Panc1 (cell line): Measurements from ENCODE around the gene CUX1. TPM values are rescaled to one million over a fixed set of nuclear protein-coding genes. Genes with fewer than 3 reads are reported as not detected.

ENCODE experiments used
- ATAC-seq: fragments of 200-7000 bp; cut with Tn5 transposase; 2 replicates; pipeline ENCODE4 v1.9.1; 2020; ENCODE audit warnings: mild to moderate bottlenecking, moderate library complexity
- BruUV-seq: library from RNA; stranded (reverse); fragments of 400-500 nt; replicated peaks from 2 replicates; lab custom pipeline; 2021; lab: Mats Ljungman, UMichigan
- CTCF ChIA-PET: fragments of 300-600 bp; sonication (Branson Sonifier 250); formaldehyde crosslinking; loops from one replicate; lab custom pipeline; 2022; ENCODE audit warnings: antibody characterized with exemption; lab: Charles Lee
- POLR2A ChIA-PET: fragments of 300-600 bp; sonication (Branson Sonifier 250); formaldehyde crosslinking; loops from one replicate; lab custom pipeline; 2022; ENCODE audit warnings: antibody characterized with exemption; lab: Charles Lee
- DNase-seq: peaks from one replicate; pipeline ENCODE4 v3.0.0-alpha.2; 2010; ENCODE audit warnings: low read depth, low spot score
- H3K27ac ChIP-seq: 2 replicates; pipeline ENCODE4 v1.5.1; 2011; ENCODE audit warnings: mild to moderate bottlenecking, low read length, inconsistent platforms
- H3K27me3 ChIP-seq: fragments of 200-500 bp; sonication (Bioruptor generic); 2 replicates; pipeline ENCODE4 v1.6.0; 2014; ENCODE audit warnings: low read length, inconsistent platforms; ENCODE audit not compliant: control insufficient read depth, insufficient read depth
- H3K36me3 ChIP-seq: fragments of 200-500 bp; sonication (Bioruptor generic); 2 replicates; pipeline ENCODE4 v1.5.1; 2014; ENCODE audit warnings: inconsistent platforms, mild to moderate bottlenecking, low read length, moderate library complexity; ENCODE audit not compliant: control insufficient read depth, insufficient read depth
- H3K4me1 ChIP-seq: 2 replicates; pipeline ENCODE4 v1.5.1; 2011; ENCODE audit warnings: inconsistent platforms, mild to moderate bottlenecking, low read length, moderate library complexity; ENCODE audit not compliant: control insufficient read depth, insufficient read depth
- H3K4me3 ChIP-seq, 2 experiments: 2 replicates each; pipeline ENCODE4 v1.5.1; 2011 to 2012; ENCODE audit warnings: low read depth in 2 of 2, low read length in 2 of 2, mild to moderate bottlenecking in 2 of 2, inconsistent platforms in 1 of 2, moderate library complexity in 1 of 2
- H3K9me3 ChIP-seq: fragments of 200-500 bp; sonication (Bioruptor generic); 2 replicates; pipeline ENCODE4 v1.5.1; 2014; ENCODE audit warnings: low read depth, mild to moderate bottlenecking, inconsistent platforms, low read length, moderate library complexity; ENCODE audit not compliant: control insufficient read depth, insufficient read depth
- POLR2AphosphoS5 ChIP-seq: IDR thresholded peaks from 2 replicates; pipeline ENCODE4 v1.6.1; 2012; ENCODE audit warnings: mild to moderate bottlenecking, low read depth, low read length, moderate library complexity
- REST ChIP-seq, 2 experiments: IDR thresholded peaks; 2 replicates each; pipeline ENCODE4 v1.6.1; 2011 to 2012; ENCODE audit warnings: low read depth in 2 of 2, control low read depth in 1 of 2, low read length in 1 of 2, mild to moderate bottlenecking in 1 of 2, moderate library complexity in 1 of 2; ENCODE audit not compliant: insufficient read depth in 1 of 2
- SIN3A ChIP-seq: IDR thresholded peaks from 2 replicates; pipeline ENCODE4 v1.6.1; 2012; ENCODE audit warnings: low read depth, mild to moderate bottlenecking, low read length, moderate library complexity, borderline replicate concordance; ENCODE audit not compliant: insufficient read depth
- TCF7L2 ChIP-seq: IDR thresholded peaks from 2 replicates; pipeline ENCODE4 v1.6.1; 2011; ENCODE audit warnings: mild to moderate bottlenecking, low read depth, low read length, inconsistent platforms
- in situ Hi-C: cut with HindIII; loops from 2 replicates; pipeline ENCODE4 v1.10.0; 2016; ENCODE audit warnings: low sequenced_read_pairs, low pct_unique_long_range_greater_than_20kb
- intact Hi-C: fragments of 100-400 bp; cut with micrococcal nuclease; formaldehyde crosslinking; loops from one replicate; pipeline ENCODE4 v1.10.0; 2022; ENCODE audit not compliant: unreplicated experiment
- total RNA-seq: library from RNA; stranded (reverse); gene quantifications from one replicate; pipeline ENCODE4 v1.2.1, GENCODE V29; 2021; ENCODE audit not compliant: unreplicated experiment
- TF ChIP-seq, protein P1 (sequence below): fragments of 450-650 bp; IDR thresholded peaks from 2 replicates; pipeline ENCODE4 v1.5.1; 2017; ENCODE audit warnings: mild to moderate bottlenecking

CUX1 gene
- total RNA-seq, 1 experiment from 2014 or later, result 50.9 TPM

GRCh38 chr7:102205915-102206314, 388.5 kb downstream of the CUX1 start:
- intact Hi-C loops (no loop called here), in situ Hi-C loops (no loop called here)
- no peaks in the 10 kb centered on the region for H3K4me1 ChIP-seq
- no peak for DNase-seq
- no peak for TF ChIP-seq REST (IDR thresholded peaks at IDR 0.05; ENCODE audit: insufficient read depth in 1 of 2, low read depth in 2 of 2, low read length in 1 of 2)
- no peak for TF ChIP-seq POLR2AphosphoS5
- no peak for TF ChIP-seq TCF7L2
- TF ChIP-seq SIN3A, result no peak
- TF ChIP-seq, protein P1, sequence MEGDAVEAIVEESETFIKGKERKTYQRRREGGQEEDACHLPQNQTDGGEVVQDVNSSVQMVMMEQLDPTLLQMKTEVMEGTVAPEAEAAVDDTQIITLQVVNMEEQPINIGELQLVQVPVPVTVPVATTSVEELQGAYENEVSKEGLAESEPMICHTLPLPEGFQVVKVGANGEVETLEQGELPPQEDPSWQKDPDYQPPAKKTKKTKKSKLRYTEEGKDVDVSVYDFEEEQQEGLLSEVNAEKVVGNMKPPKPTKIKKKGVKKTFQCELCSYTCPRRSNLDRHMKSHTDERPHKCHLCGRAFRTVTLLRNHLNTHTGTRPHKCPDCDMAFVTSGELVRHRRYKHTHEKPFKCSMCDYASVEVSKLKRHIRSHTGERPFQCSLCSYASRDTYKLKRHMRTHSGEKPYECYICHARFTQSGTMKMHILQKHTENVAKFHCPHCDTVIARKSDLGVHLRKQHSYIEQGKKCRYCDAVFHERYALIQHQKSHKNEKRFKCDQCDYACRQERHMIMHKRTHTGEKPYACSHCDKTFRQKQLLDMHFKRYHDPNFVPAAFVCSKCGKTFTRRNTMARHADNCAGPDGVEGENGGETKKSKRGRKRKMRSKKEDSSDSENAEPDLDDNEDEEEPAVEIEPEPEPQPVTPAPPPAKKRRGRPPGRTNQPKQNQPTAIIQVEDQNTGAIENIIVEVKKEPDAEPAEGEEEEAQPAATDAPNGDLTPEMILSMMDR, result no peak
- no peak overlapping the region for H3K4me3 ChIP-seq
- no peaks in the 10 kb centered on the region for H3K9me3 ChIP-seq
- CTCF ChIA-PET, result no interaction called here
- POLR2A ChIA-PET, result no interaction called here
- no peaks in the 10 kb centered on the region; the same call in 1 of the 2 replicates for H3K36me3 ChIP-seq
- ATAC-seq, result no peak
- no TSS peak for BruUV-seq
- no peaks in the 10 kb centered on the region for H3K27me3 ChIP-seq
- no peak overlapping the region for H3K27ac ChIP-seq

DNA sequence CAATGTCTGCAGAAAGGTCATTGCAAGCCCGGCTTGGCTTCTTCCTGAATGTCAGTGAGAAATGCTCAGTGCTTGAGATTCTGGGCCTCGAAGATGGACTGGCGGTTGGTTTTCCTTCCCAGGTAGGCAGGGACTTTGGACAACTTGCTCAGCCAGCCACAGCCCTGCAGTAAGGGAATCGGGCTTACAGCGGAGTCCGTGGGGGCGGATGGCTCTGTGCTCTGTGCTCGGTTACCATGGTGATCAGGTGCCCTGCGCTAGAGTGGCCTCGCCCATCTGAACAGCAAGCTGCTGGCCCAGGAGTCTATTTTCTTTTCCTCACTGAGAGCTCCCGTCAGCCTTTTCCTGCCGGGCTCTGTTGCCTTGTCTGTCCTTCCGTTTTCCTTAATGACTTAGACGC, 391.4 kb downstream of the CUX1 start:
- intact Hi-C loops, result no loop called here
- ChIA-PET POLR2A (no interaction called here), CTCF (no interaction called here)
- no peaks in the 10 kb centered on the region for H3K4me1 ChIP-seq
- no peak overlapping the region for H3K4me3 ChIP-seq
- no peak for ATAC-seq
- BruUV-seq, result no TSS peak
- in situ Hi-C loops, result no loop called here
- no peak overlapping the region for H3K27ac ChIP-seq
- H3K27me3 ChIP-seq, result no peaks in the 10 kb centered on the region
- TF ChIP-seq REST (IDR thresholded peaks at IDR 0.05; ENCODE audit: insufficient read depth in 1 of 2, low read depth in 2 of 2, low read length in 1 of 2) (no peak), TCF7L2 (no peak), SIN3A (no peak), POLR2AphosphoS5 (no peak)
- TF ChIP-seq, protein P1, result no peak
- no peak for DNase-seq
- no peaks in the 10 kb centered on the region for H3K9me3 ChIP-seq
- no peaks in the 10 kb centered on the region for H3K36me3 ChIP-seq
